AG09319 (cell line): Measurements from ENCODE around the gene LRRC10B.

Source experiments
- DNase-seq: peaks from one replicate; pipeline ENCODE4 v3.0.0-alpha.2; 2010; ENCODE audit warnings: low read depth; ENCODE audit errors: extremely low read depth
- TF ChIP-seq, protein P1 (sequence below): IDR thresholded peaks from 2 replicates; pipeline ENCODE4 v1.5.1; 2011; ENCODE audit warnings: low read depth, mild to moderate bottlenecking, inconsistent platforms, low read length, moderate library complexity

The LRRC10B gene

DNA sequence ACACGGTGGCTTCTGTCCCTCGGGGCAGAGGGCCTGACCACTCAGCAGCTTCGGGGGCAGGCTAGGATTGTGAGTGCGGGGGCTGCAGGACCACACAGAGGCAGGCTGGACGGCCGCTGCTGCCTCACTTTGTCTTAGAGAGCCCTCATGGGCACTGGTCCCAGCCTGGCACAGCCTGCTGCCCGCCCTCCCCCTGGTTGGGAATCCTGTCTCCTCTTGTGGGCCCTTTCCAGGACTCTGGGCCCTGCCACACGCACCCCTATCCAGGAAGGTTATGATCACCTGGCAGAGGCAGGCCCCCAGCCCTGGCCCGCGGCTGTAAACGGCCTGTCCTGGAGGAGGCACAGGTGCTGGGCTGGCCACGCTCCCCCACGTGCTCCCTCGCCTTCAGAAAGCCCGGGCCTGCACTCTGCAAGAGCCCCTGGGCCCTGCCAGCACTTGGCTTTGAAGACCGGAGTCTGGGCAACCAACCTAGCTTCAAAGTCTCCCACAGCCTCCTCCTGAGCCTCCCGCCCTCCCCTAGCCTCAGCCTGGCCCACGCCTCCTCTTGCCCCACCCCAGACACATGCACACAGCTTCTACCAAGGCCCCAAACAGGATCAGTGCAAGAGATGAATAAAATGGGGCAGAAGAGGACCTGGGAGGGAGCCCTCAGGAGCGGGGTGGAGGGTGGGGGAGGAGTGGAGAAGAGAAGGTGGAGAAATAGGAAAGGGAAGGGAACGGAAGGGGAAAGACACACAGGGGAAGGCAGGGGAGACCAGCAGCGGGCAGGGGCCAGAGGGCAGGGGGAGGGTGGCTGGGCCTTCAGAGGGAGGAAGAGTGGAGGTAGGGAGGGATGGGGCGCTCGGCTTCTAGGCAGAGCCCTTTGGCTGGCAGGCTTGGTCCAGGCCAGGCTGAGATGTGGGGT lies 41.4 kb downstream of the LRRC10B start:
- TF ChIP-seq, protein P1, sequence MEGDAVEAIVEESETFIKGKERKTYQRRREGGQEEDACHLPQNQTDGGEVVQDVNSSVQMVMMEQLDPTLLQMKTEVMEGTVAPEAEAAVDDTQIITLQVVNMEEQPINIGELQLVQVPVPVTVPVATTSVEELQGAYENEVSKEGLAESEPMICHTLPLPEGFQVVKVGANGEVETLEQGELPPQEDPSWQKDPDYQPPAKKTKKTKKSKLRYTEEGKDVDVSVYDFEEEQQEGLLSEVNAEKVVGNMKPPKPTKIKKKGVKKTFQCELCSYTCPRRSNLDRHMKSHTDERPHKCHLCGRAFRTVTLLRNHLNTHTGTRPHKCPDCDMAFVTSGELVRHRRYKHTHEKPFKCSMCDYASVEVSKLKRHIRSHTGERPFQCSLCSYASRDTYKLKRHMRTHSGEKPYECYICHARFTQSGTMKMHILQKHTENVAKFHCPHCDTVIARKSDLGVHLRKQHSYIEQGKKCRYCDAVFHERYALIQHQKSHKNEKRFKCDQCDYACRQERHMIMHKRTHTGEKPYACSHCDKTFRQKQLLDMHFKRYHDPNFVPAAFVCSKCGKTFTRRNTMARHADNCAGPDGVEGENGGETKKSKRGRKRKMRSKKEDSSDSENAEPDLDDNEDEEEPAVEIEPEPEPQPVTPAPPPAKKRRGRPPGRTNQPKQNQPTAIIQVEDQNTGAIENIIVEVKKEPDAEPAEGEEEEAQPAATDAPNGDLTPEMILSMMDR = no peak
- DNase-seq = no peak

DNA sequence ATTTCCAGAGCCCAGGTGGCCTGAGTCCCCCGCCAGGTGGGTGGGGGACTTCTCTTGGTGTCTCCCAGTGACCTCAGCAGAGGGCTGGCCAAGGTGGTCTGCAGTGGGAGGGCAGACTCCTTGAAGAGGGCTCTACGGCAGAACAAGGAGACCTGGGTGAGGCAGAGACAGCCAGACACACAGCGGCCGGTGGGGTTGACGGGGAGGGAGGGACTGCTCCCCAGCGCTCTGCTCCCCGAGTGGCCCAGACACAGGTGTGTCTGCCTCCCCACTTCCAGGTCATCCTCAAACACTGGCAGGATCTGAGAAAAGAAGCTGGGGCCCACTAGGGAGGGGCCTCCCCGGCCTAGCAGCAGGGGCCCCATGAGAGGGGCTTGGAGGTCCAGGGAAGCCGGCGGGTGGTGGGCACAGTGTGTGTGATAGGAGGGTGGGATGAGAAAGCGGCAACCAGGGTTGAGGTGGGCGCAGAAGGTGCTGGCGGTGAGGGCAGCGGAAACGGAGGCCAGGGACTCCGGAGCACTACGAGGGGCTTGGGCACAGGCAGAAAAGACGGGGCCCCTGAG lies 42.2 kb downstream of the LRRC10B start:
- TF ChIP-seq, protein P1 = no peak
- DNase-seq = no peak

DNA sequence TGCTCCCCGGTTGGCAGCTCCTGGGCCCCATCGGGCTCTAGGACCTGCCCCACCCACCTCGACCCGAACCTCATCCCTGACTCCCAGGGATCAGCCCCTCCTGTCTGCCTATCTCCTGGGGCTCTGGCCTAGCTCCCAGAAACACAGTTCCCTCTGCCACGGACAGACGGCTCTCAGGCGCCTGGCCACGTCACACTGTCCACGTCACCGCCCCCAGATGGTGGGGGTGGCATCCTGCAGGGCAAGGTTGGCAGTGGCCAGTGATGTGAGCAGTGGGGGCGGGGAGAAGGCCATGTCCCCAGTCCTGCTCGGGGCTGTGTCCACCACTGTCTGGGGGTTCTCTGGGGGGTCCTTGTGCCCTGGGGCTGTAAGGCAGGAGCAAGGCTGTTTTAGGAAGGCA lies 43.1 kb downstream of the LRRC10B start:
- DNase-seq = no peak

DNA sequence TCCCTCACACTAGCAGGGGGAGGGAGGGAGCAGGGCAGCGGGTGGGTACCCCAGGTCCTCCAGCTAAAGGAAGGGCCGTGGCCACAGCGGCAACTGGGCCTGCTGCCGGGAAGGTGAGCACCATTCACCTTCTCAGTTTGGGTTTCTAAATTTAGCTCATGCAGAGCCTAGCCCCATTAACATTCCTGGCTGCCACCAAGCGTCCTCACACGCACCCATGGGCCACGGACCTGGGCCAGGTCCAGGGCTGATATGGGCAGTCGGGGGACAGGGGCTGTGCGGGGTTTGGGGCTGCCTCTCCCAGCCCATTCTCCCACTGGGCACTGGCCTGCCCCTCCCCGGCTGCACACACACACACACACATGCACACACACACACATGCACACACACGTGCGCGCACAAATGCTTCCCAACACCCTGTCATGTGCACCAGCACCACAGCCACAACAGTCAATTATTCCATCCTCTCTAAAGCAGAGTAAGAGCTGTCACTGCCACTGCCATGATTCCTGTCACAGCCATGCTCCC lies 43.6 kb downstream of the LRRC10B start:
- no peak for DNase-seq
- TF ChIP-seq, protein P1 = no peak

More for the DNA sequence above, 43.1 kb downstream of the LRRC10B start:
- TF ChIP-seq, protein P1 = no peak

DNA sequence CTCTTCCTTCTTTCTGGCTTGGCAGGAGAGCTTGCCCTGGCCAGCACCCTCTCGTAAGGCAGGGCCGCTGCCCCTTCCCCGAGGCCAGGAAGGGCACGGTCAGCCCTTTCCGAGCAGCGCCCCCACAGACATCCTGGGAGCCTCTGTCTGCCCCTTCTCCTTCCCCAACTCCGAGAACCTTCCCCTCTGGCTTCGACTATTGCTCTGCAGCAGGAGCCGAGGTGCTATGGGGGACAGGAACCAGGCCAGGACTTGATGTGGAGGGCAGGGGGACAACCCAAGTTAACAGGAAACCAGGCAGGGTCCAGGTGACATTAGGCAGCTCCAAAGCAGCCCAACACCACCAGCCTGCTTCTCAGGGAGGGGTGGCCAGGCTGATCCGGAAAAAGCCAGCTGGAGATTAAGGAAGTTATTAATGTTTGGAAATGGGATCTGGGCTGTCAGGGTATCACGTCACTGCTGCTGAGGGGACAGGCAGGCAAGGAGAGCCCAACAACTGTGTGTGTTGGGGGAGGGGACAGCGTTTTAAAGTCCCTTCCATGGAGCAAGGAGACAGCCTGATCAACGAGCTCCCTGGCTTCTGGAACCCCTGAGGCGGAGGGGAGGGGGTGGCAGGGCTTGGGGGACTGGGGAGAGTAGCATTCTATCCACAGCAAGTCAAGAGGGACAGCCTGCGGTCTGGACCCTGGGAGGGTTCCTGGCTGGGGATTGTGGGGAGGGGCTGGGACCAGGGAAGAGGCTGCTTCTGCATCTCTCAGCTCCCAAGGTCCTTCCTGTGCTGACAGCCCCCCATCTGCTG lies 45.0 kb downstream of the LRRC10B start:
- TF ChIP-seq, protein P1 = no peak

DNA sequence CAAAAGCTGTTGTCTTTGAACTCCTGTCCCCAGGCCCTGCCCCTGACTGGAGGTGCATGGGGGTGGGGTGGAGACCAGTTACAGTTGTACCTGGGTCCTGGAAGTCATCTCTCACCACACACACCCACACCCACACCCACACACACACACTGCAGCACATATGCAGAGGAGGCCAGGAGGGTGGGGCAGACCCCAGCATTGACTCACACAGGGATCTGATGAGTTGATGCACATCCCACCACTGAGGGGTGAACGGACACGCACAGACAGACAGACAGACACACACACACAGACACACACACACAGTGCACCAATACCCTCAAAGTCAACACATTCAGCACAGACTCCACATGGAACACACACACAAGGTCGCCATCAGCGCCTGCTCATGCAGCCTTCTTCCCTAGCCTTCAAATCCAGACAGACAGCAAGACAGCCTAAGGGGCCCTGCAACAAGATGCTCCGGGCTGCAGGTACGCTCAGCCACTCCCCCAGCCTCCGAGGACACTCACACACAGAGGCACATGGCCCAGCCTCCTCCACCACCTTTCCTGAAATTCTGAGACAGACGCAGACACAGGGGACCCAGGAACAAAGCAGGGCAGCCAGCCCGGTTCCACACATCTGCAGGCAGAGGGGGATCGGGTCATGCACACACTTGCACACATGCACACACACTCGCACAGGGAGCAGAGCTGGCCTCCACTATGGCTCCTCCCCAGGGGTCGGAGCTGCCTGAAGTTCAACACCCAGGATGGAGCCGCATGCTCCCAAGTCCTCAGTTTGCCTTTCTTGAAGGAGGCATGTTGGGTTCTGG lies 45.8 kb downstream of the LRRC10B start:
- no peak for DNase-seq
- TF ChIP-seq, protein P1 = no peak

More for the DNA sequence above, 45.0 kb downstream of the LRRC10B start:
- DNase-seq = no peak
